SK-N-SH (cell line): ENCODE measurements around the gene RMDN2. TPM values are rescaled to one million over a fixed set of nuclear protein-coding genes. Genes with fewer than 3 reads are reported as not detected.

Source experiments
- CTCF ChIA-PET: fragments of 300-600, 350-600 bp; formaldehyde crosslinking; extraction: SDS; loops from one replicate; lab custom pipeline; 2021; lab: Yijun Ruan, JAX
- POLR2A ChIA-PET: fragments of 350-600 bp; sonication (Branson Sonifier 250); formaldehyde crosslinking; extraction: SDS; loops from one replicate; lab custom pipeline; 2020; ENCODE audit warnings: antibody characterized with exemption, inconsistent platforms; lab: Yijun Ruan, JAX
- DNase-seq: peaks from one replicate; pipeline ENCODE4 v3.0.0; 2012
- H2AFZ ChIP-seq: fragments of 200-600 bp; sonication (generic); 2 replicates; pipeline ENCODE4 v1.8.1; 2016; ENCODE audit warnings: antibody characterized with exemption, mild to moderate bottlenecking, low read depth
- H3F3A ChIP-seq: fragments of 200-600 bp; sonication (generic); replicated peaks from 2 replicates; pipeline ENCODE3; 2016; ENCODE audit warnings: antibody characterized with exemption, mild to moderate bottlenecking; ENCODE audit not compliant: insufficient read depth
- H3K27ac ChIP-seq, 2 experiments: fragments of 200-500 bp in 1 of 2; fragments of 200-600 bp in 1 of 2; sonication (Bioruptor generic) in 1 of 2; sonication (generic), shearing (Covaris generic) in 1 of 2; 2 replicates each; pipeline versions ENCODE4 v1.5.1 to v1.6.1; 2014 to 2016; ENCODE audit warnings: low read depth in 2 of 2, inconsistent platforms in 1 of 2, low read length in 1 of 2, mild to moderate bottlenecking in 1 of 2, mixed read lengths in 1 of 2
- H3K27me3 ChIP-seq: fragments of 200-600 bp; sonication (generic), shearing (Covaris generic); 2 replicates; pipeline ENCODE4 v1.6.1; 2016; ENCODE audit warnings: mixed run types; ENCODE audit not compliant: insufficient read depth
- H3K36me3 ChIP-seq, 2 experiments: fragments of 200-500 bp in 1 of 2; fragments of 200-600 bp in 1 of 2; sonication (Bioruptor generic) in 1 of 2; sonication (generic) in 1 of 2; replicated peaks in 1 of 2; 2 replicates each; pipeline versions ENCODE3 to v1.5.1; 2014 to 2016; ENCODE audit warnings: low read length in 1 of 2, mild to moderate bottlenecking in 1 of 2; ENCODE audit not compliant: insufficient read depth in 2 of 2, control insufficient read depth in 1 of 2
- H3K4me1 ChIP-seq, 2 experiments: fragments of 200-500 bp in 1 of 2; fragments of 200-600 bp in 1 of 2; sonication (Bioruptor generic) in 1 of 2; sonication (generic), shearing (Covaris generic) in 1 of 2; 2 replicates each; pipeline versions ENCODE4 v1.5.1 to v1.6.1; 2014 to 2016; ENCODE audit warnings: low read depth in 1 of 2, low read length in 1 of 2, mixed run types in 1 of 2; ENCODE audit not compliant: insufficient read depth in 2 of 2, control insufficient read depth in 1 of 2
- H3K4me2 ChIP-seq: fragments of 200-600 bp; sonication (generic), shearing (Covaris generic); 2 replicates; pipeline ENCODE4 v1.6.1; 2017; ENCODE audit warnings: mixed run types
- H3K4me3 ChIP-seq, 2 experiments: fragments of 200-500 bp in 1 of 2; fragments of 200-600 bp in 1 of 2; sonication (Bioruptor generic) in 1 of 2; sonication (generic), shearing (Covaris generic) in 1 of 2; 2 replicates each; pipeline versions ENCODE4 v1.5.1 to v1.8.1; 2014 to 2016; ENCODE audit warnings: low read depth in 2 of 2, inconsistent platforms in 1 of 2, low read length in 1 of 2, mild to moderate bottlenecking in 1 of 2, mixed read lengths in 1 of 2, moderate library complexity in 1 of 2
- H3K79me2 ChIP-seq: fragments of 200-600 bp; sonication (generic); 2 replicates; pipeline ENCODE4 v1.8.1; 2017; ENCODE audit warnings: mild to moderate bottlenecking; ENCODE audit not compliant: insufficient read depth
- H3K9ac ChIP-seq: fragments of 200-600 bp; sonication (generic); 2 replicates; pipeline ENCODE4 v1.6.1; 2017; ENCODE audit warnings: mixed run types
- H3K9me2 ChIP-seq: fragments of 200-600 bp; sonication (generic); 2 replicates; pipeline ENCODE4 v1.6.1; 2017; ENCODE audit warnings: mixed run types
- H3K9me3 ChIP-seq: fragments of 200-600 bp; sonication (generic); 2 replicates; pipeline ENCODE4 v1.6.1; 2017; ENCODE audit warnings: mixed run types, mild to moderate bottlenecking, moderate library complexity
- H4K20me1 ChIP-seq: fragments of 200-600 bp; sonication (generic); 2 replicates; pipeline ENCODE4 v1.6.1; 2017; ENCODE audit warnings: mild to moderate bottlenecking, mixed run types; ENCODE audit not compliant: insufficient read depth
- CHD2 ChIP-seq: fragments of 150-350 bp; IDR thresholded peaks from 2 replicates; pipeline ENCODE4 v1.6.1; 2018; ENCODE audit warnings: low read length; ENCODE audit not compliant: partially characterized antibody
- ELF1 ChIP-seq: IDR thresholded peaks from 2 replicates; pipeline ENCODE4 v1.4.0; 2012
- EP300 ChIP-seq, 2 experiments: IDR thresholded peaks; 2 replicates each; pipeline versions ENCODE4 v1.4.0 to v1.6.1; 2012; ENCODE audit warnings: borderline replicate concordance in 1 of 2, low read depth in 1 of 2, low read length in 1 of 2
- FOSL2 ChIP-seq: IDR thresholded peaks from 2 replicates; pipeline ENCODE4 v1.4.0; 2012; ENCODE audit warnings: low read depth, mild to moderate bottlenecking, moderate library complexity, borderline replicate concordance
- FOXM1 ChIP-seq: IDR thresholded peaks from 2 replicates; pipeline ENCODE4 v1.4.0; 2012; ENCODE audit warnings: low read depth, mild to moderate bottlenecking
- GATA2 ChIP-seq: sonication (generic); formaldehyde crosslinking; IDR thresholded peaks from 2 replicates; pipeline ENCODE4 v1.5.0; 2020; ENCODE audit warnings: mild to moderate bottlenecking, missing genetic modification reagents
- IRF3 ChIP-seq: fragments of 150-350 bp; IDR thresholded peaks from 2 replicates; pipeline ENCODE4 v1.6.1; 2016; ENCODE audit warnings: mild to moderate bottlenecking, low read depth, low read length
- JUND ChIP-seq: IDR thresholded peaks from 2 replicates; pipeline ENCODE4 v1.4.0; 2012
- MAX ChIP-seq: IDR thresholded peaks from 2 replicates; pipeline ENCODE4 v1.4.0; 2012; ENCODE audit warnings: low read depth
- MEF2A ChIP-seq: IDR thresholded peaks from 2 replicates; pipeline ENCODE4 v1.4.0; 2012; ENCODE audit warnings: low read depth, borderline replicate concordance
- NRF1 ChIP-seq: IDR thresholded peaks from 2 replicates; pipeline ENCODE4 v1.6.1; 2012; ENCODE audit warnings: low read depth, mild to moderate bottlenecking, low read length
- PBX3 ChIP-seq: IDR thresholded peaks from 2 replicates; pipeline ENCODE4; 2012
- POLR2AphosphoS5 ChIP-seq: IDR thresholded peaks from 2 replicates; pipeline ENCODE4 v1.6.1; 2012; ENCODE audit warnings: low read depth, low read length
- RCOR1 ChIP-seq: fragments of 150-350 bp; IDR thresholded peaks from 2 replicates; pipeline ENCODE4 v1.6.1; 2017; ENCODE audit warnings: antibody characterized with exemption, low read length
- RFX5 ChIP-seq: IDR thresholded peaks from 2 replicates; pipeline ENCODE4 v1.6.1; 2012; ENCODE audit warnings: mild to moderate bottlenecking, improper control_type of control experiment, low read length
- RXRA ChIP-seq: IDR thresholded peaks from 2 replicates; pipeline ENCODE4 v1.4.0; 2012; ENCODE audit warnings: low read depth, mild to moderate bottlenecking, borderline replicate concordance
- TCF12 ChIP-seq: IDR thresholded peaks from 2 replicates; pipeline ENCODE4 v1.4.0; 2012
- USF1 ChIP-seq: IDR thresholded peaks from 2 replicates; pipeline ENCODE4 v1.4.0; 2012; ENCODE audit warnings: low read depth, borderline replicate concordance
- YY1 ChIP-seq: IDR thresholded peaks from 2 replicates; pipeline ENCODE4 v1.4.0; 2012; ENCODE audit warnings: low read depth, mild to moderate bottlenecking
- WGBS: methylation state at CpG from one replicate; pipeline ENCODE4 v1.1.6; 2017; ENCODE audit warnings: low lambda C conversion rate; 5-methylcytosine and 5-hydroxymethylcytosine counted together
- polyA plus RNA-seq, 3 experiments: library from polyadenylated mRNA; depleted of rRNA; stranded (reverse); fragments of >200 nt; gene quantifications; 2 replicates each; pipeline ENCODE4 v1.2.3, GENCODE V29; 2012

RMDN2 gene
- polyA plus RNA-seq, 1 of the 3 experiments (the other 2 are of a cell fraction) = 7.3 TPM

GRCh38 chr2:37876227-37876626 lies 48.9 kb upstream of the RMDN2 start:
- ChIA-PET POLR2A (interaction anchor here (1.2 to 2.5 kb wide), 4 partner anchors 20 to 323 kb away, joined by 3 to 13 read pairs (median 10); no protein-coding TSS in a partner anchor), CTCF (interaction anchor here (0.7 to 23.4 kb wide), 28 partner anchors 10 to 517 kb away, joined by 3 to 546 read pairs (median 18); no protein-coding TSS in a partner anchor)
- Histone ChIP-seq H3K4me2 (no peak overlapping the region), H3K9me2 (no peaks in the 10 kb centered on the region), H4K20me1 (no peaks in the 10 kb centered on the region), H3F3A (peaks cover 4% of the 10 kb centered on the region), H3K79me2 (no peaks in the 10 kb centered on the region), H2AFZ (no peak overlapping the region), H3K9me3 (no peaks in the 10 kb centered on the region), H3K27me3 (no peaks in the 10 kb centered on the region), H3K27ac (no peak overlapping the region), H3K4me1 (peaks cover 12 to 36% of the 10 kb centered on the region in 2 experiments; a peak in 3 of 4 replicates), H3K9ac (no peak overlapping the region), H3K4me3 (no peak overlapping the region), H3K36me3 (no peaks in the 10 kb centered on the region)
- DNase-seq = no peak
- 88% methylated on average over 8 of the region's 9 CpGs for WGBS
- no peak for TF ChIP-seq GATA2 (CRISPR knock-in tag)
- no peak for TF ChIP-seq CHD2
- TF ChIP-seq TCF12 = no peak
- no peak for TF ChIP-seq JUND
- no peak for TF ChIP-seq POLR2AphosphoS5
- TF ChIP-seq RXRA = no peak
- no peak for TF ChIP-seq EP300 (IDR thresholded peaks at IDR 0.05; ENCODE audit: borderline replicate concordance in 1 of 2, low read depth in 1 of 2, low read length in 1 of 2)
- no peak for TF ChIP-seq YY1
- no peak for TF ChIP-seq MAX
- TF ChIP-seq ELF1 = no peak
- no peak for TF ChIP-seq PBX3
- no peak for TF ChIP-seq IRF3
- no peak for TF ChIP-seq USF1
- TF ChIP-seq RCOR1 = no peak
- TF ChIP-seq NRF1 = no peak
- no peak for TF ChIP-seq FOSL2
- no peak for TF ChIP-seq FOXM1
- TF ChIP-seq MEF2A = no peak
- TF ChIP-seq RFX5 = no peak
